Measurements from ENCODE around the gene NHEJ1. TPM values are rescaled to one million over a fixed set of nuclear protein-coding genes. Genes with fewer than 3 reads are reported as not detected.

The NHEJ1 gene
- total RNA-seq, 1 experiment from 2014 or later, result 16.4 TPM

DNA sequence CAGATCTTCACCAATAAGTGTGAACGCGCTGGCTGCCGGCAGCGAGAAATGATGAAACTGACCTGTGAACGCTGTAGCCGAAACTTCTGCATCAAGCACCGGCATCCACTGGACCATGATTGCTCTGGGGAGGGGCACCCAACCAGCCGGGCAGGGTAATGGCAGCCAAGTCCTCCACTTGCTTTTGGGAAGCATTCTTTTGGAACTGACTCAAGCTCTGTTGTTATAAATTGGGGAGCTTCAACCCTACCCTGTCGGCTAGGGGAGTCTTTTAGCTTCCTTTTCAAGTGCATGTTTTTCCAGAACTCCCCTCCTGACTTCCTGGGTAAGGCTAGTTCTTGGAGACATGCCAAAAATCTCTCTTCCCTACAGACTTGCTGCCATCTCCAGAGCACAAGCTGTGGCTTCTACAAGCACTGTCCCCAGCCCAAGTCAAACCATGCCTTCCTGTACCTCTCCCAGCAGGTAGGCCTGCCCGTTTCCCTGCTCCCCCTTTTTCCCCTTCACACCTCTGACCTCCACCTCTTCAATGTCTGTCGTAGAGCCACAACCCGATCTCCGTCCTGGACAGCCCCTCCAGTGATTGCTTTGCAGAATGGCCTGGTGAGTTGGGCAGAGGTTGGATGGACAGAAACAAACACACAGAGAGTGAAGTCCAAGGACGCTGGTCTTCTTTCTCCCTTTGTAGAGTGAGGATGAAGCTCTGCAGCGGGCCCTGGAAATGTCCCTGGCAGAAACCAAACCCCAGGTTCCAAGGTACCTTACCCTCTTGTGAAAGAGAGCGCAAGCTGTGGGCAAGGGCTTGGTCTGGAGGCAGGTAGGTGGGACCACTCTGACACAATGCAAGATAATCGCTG, 47.5 kb upstream of the NHEJ1 start:
- ATAC-seq (no peak), DNase-seq (ENCODE audit: low read depth, low spot score) (no peak)
- intact Hi-C loops (cut with micrococcal nuclease), result loop anchor here (2.0 kb wide), 1 partner anchor 31 kb away; the partner anchor contains the start of gene CNPPD1
- Histone ChIP-seq H4K20me1 (ENCODE audit: insufficient read depth) (no peaks in the 10 kb centered on the region), H3K4me3 (replicated peaks in 1 of 2; ENCODE audit: low read depth in 1 of 2, low read length in 2 of 2) (peak overlapping the region in 1 of 2 experiments; percentile 67; a peak in 1 of 4 replicates), H2AFZ (ENCODE audit: low read depth, low read length, poor library complexity, severe bottlenecking) (no peak overlapping the region), H3K4me2 (ENCODE audit: low read length) (peak overlapping the region; percentile 94), H3K4me1 (ENCODE audit: control insufficient read depth in 1 of 2, insufficient read depth in 2 of 2, low read length in 2 of 2) (peaks cover 11 to 17% of the 10 kb centered on the region in 2 experiments), H3K9me3 (ENCODE audit: control insufficient read depth in 1 of 2, insufficient read depth in 1 of 2, low read depth in 1 of 2, low read length in 2 of 2) (peaks cover 0 to 9% of the 10 kb centered on the region in 2 experiments; a peak in 2 of 4 replicates), H3K9ac (ENCODE audit: low read length) (peak overlapping the region; percentile 77; the same call in 1 of the 2 replicates), H3K9me2 (ENCODE audit: insufficient read depth) (no peaks in the 10 kb centered on the region), H3K27ac (ENCODE audit: low read depth, low read length) (peak overlapping the region; percentile 63), H3K36me3 (ENCODE audit: control insufficient read depth in 1 of 2, insufficient read depth in 2 of 2, low read length in 2 of 2) (peaks cover 10 to 16% of the 10 kb centered on the region in 2 experiments; a peak in 3 of 4 replicates), H3K27me3 (ENCODE audit: insufficient read depth, low read length) (no peaks in the 10 kb centered on the region), H3K79me2 (ENCODE audit: insufficient read depth, low read length) (no peaks in the 10 kb centered on the region)
- TF ChIP-seq MAX (IDR thresholded peaks at IDR 0.05) (no peak), SP1 (IDR thresholded peaks at IDR 0.05; ENCODE audit: low read depth) (no peak), CTCF (IDR thresholded peaks at IDR 0.05 in 2 of 3, conservative IDR thresholded peaks at IDR 0.05 in 1 of 3; ENCODE audit: borderline replicate concordance in 1 of 3, insufficient read depth in 1 of 3, low read depth in 2 of 3, low read length in 2 of 3) (no peak), CEBPB (IDR thresholded peaks at IDR 0.05; ENCODE audit: low read depth) (no peak), ZBTB33 (IDR thresholded peaks at IDR 0.05; ENCODE audit: extremely low read depth, insufficient replicate concordance, low read length) (no peak)
- no TSS peak for BruUV-seq (replicated peaks)
- ChIA-PET POLR2A (interaction anchor here (2.2 kb wide), 1 partner anchor 9 kb away, joined by 18 read pairs; no protein-coding TSS in a partner anchor), CTCF (no interaction called here), RAD21 (ENCODE audit: low non-redundant PET in 1 of 2, low total read pairs in 2 of 2, uncharacterized antibody in 2 of 2, unreplicated experiment in 2 of 2) (no interaction called here)

Data from HCT116 (cell line).